ENCODE results near the gene TLNRD1. TPM values are rescaled to one million over a fixed set of nuclear protein-coding genes. Genes with fewer than 3 reads are reported as not detected.

The TLNRD1 gene
- total RNA-seq, result 9.2 and 9.5 TPM in 2 replicates

GRCh38 chr15:81000624-81001151 is at the start of gene TLNRD1:
Gene TLNRD1 (plus strand): TSS chr15:81000923. CDS start chr15:81002272, 1,349 bp downstream.

GRCh38 chr15:80989518-80990478 is 10.9 kb upstream of the TLNRD1 start, which contains the start of gene MESD:
Gene MESD (minus strand): TSS chr15:80989819. CDS start chr15:80989791, 28 bp downstream.

Other genes starting within 250 kb of the TLNRD1 start
- gene CEMIP, start 221.6 kb upstream of the TLNRD1 start, total RNA-seq, result under 0.01 and 0.17 TPM in 2 replicates
- 13.3 and 15.4 TPM in 2 replicates for gene MESD, start 11.1 kb upstream of the TLNRD1 start, total RNA-seq
- 0.43 and 0.54 TPM in 2 replicates for gene CFAP161, start 133.3 kb downstream of the TLNRD1 start, total RNA-seq
- gene IL16, start 196.0 kb downstream of the TLNRD1 start, total RNA-seq, result 3.3 and 6.2 TPM in 2 replicates

Measured in dermis lymphatic vessel endothelial cell (primary cell).